Endometrial microvascular endothelial cells (primary cell): ENCODE data around the gene PARD3. TPM values are rescaled to one million over a fixed set of nuclear protein-coding genes. Genes with fewer than 3 reads are reported as not detected.

Source experiments
- in situ Hi-C: cut with HindIII; loops from 2 replicates; pipeline ENCODE4 v1.10.0; 2017; ENCODE audit warnings: low sequenced_read_pairs, low pct_unique_long_range_greater_than_20kb; ENCODE audit errors: inconsistent ontology term
- total RNA-seq: library from RNA; depleted of rRNA; stranded (reverse); fragments of >200 nt; gene quantifications from one replicate; pipeline ENCODE4 v1.2.3, GENCODE V29; 2015; ENCODE audit errors: inconsistent ontology term

Gene PARD3
- total RNA-seq, 1 donor from 2014 or later = 21.5 TPM

- in situ Hi-C loops = no loop called here
Observed at GRCh38 chr10:34627331-34627730, 187.8 kb downstream of the PARD3 start.

- in situ Hi-C loops = no loop called here
Observed at GRCh38 chr10:34626158-34626880, 188.8 kb downstream of the PARD3 start.

- in situ Hi-C loops = no loop called here
Observed at GRCh38 chr10:34624323-34625153, 190.6 kb downstream of the PARD3 start.

- in situ Hi-C loops = no loop called here
Observed at GRCh38 chr10:34622945-34623344, 192.2 kb downstream of the PARD3 start.

- in situ Hi-C loops = no loop called here
Observed at GRCh38 chr10:34618611-34619010, 196.5 kb downstream of the PARD3 start.

GRCh38 chr10:34615770-34616169 is 199.3 kb downstream of the PARD3 start:
- in situ Hi-C loops = no loop called here

- in situ Hi-C loops = no loop called here
Observed at GRCh38 chr10:34613491-34613890, 201.6 kb downstream of the PARD3 start.

GRCh38 chr10:34612938-34613337 is 202.2 kb downstream of the PARD3 start:
- in situ Hi-C loops = no loop called here

GRCh38 chr10:34612446-34612845 is 202.7 kb downstream of the PARD3 start:
- in situ Hi-C loops = no loop called here

- in situ Hi-C loops = no loop called here
Observed at GRCh38 chr10:34609287-34609940, 205.7 kb downstream of the PARD3 start.

GRCh38 chr10:34607894-34608293 is 207.2 kb downstream of the PARD3 start:
- in situ Hi-C loops = no loop called here

GRCh38 chr10:34606890-34607289 is 208.2 kb downstream of the PARD3 start:
- in situ Hi-C loops = no loop called here

GRCh38 chr10:34602478-34602877 is 212.6 kb downstream of the PARD3 start:
- in situ Hi-C loops = no loop called here

GRCh38 chr10:34601691-34602090 is 213.4 kb downstream of the PARD3 start:
- in situ Hi-C loops = no loop called here

- in situ Hi-C loops = no loop called here
Observed at GRCh38 chr10:34599026-34599795, 215.9 kb downstream of the PARD3 start.

GRCh38 chr10:34596351-34596750 is 218.7 kb downstream of the PARD3 start:
- in situ Hi-C loops = no loop called here

- in situ Hi-C loops = no loop called here
Observed at GRCh38 chr10:34593930-34594329, 221.2 kb downstream of the PARD3 start.

GRCh38 chr10:34593374-34593890 is 221.7 kb downstream of the PARD3 start:
- in situ Hi-C loops = no loop called here

GRCh38 chr10:34590793-34591192 is 224.3 kb downstream of the PARD3 start:
- in situ Hi-C loops = no loop called here
